ENCODE results near the gene DCTN3.

GRCh38 chr9:34611811-34612787 is 8.2 kb downstream of the DCTN3 start, which contains the start of gene RPP25L:
- TF ChIP-seq CTCF (conservative IDR thresholded peaks at IDR 0.05; ENCODE audit: low read length) (no peak), EZH2phosphoT487 (IDR thresholded peaks at IDR 0.05; ENCODE audit: borderline replicate concordance) (no peak)
